HG02870 (cell line): ENCODE measurements around the gene SORBS1.
"Not testable (repeated sequence)": the region's sequence is repeated elsewhere in the genome, so short reads cannot be mapped to it uniquely, and the experiment has no call there.

Source experiments
- ATAC-seq: cut with Tn5 transposase; IDR thresholded peaks from one replicate; pipeline ENCODE4 v1.9.1; 2021; ENCODE audit warnings: mild to moderate bottlenecking, moderate library complexity; ENCODE audit not compliant: unreplicated experiment

Gene SORBS1

DNA sequence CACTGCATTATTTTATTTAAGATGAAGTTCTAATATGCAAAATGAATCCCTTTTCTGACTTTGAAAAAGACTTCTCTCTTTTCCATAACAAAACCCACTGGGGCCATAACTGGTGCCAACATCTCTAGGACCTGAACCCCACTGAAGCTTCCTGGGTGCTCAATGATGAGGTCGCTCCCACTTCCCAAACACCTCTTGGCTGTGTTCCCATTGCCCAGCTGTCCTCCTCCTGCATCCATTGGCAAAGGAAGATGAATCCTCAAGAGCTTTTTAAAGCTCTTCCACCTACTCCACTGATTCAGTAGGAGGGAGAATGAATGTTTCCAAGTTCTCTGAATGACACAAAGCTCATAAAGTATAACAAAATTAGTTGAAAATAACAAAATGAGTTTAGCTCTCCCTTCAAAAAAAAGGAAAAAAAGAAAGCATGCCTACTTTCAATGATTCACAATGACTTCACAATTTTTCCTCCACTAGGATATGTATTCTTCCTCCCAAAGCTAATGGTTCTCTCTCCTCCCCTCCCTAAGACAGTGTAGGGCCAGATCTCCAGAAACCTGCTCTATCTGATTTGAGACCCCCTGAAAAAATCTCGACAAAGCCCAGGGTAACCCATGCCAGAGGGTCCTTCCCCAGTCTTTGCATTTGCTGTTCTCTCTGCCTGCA, 64.8 kb downstream of the SORBS1 start:
- no peak for ATAC-seq

DNA sequence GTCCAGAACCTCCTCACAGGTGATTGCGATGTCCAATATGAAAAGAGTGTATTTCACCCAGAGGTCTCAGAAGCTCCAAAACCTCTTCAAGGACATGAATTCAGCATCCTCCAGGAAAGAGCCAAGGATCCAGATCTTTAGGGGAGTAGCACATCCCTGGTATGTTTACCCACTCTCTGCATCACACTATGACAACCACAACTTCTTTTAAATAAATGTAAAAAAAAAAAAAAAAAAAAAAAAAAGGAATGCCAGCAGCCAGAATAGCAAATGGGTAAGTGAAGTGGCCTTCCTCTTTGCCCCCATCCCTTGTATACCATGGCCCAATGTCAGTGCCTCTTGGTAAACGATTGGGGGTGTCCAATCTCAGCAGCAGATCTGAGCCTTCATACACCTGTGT, 67.3 kb downstream of the SORBS1 start:
- no peak for ATAC-seq

DNA sequence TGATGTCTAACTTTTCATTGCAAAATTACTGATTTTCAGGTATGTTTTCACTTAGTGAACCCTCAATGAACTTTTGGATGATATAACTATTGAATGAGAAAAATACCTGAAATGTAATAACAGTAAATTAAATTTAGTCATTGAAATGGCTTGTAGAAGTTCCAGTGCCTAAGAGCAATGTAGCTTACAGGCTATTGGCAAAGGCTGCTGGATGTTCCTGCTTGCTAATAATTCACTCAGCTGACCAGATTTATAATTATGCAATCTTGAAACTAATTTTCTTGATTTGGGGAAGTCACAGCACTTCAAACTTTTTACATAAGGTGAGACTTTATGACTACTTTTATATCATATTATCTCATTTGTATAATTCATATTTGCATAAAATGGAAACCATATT, 73.2 kb downstream of the SORBS1 start:
- ATAC-seq = no peak

DNA sequence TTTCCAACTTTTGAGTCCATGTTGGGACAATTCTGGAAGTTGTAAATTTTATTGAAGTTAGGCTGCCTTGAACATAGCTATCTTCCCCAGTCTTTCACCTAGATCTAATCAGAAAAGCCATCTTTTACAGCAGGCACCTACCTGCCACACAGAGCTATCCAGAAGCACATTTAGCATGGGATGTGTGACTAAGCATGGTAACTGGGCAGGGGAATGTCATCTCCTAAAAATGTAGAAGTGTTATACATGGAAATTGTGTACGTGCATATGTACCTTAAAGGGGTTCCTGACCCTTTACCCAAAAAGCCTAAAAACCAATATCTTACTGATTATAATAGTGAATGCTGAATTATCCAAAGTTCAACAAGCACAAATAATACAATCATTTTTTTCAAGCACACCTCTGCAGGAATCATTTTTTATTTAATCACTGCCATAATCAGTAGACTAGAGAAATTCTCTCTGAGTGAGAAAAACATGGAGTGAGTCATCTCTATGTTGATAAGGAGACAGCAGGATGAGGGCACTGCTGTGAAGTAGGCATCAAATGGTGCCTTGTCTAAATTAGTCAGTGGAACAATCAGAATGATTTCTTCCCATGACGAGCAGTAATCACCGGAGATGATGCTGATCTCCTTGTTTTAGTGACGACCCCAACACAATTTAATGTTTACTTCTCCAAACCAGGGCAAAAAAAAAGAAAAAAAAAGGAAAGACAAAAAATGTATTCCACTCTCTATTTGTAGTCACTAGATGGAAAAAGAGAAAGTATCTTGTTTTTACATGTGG, 75.9 kb downstream of the SORBS1 start:
- ATAC-seq = no peak

DNA sequence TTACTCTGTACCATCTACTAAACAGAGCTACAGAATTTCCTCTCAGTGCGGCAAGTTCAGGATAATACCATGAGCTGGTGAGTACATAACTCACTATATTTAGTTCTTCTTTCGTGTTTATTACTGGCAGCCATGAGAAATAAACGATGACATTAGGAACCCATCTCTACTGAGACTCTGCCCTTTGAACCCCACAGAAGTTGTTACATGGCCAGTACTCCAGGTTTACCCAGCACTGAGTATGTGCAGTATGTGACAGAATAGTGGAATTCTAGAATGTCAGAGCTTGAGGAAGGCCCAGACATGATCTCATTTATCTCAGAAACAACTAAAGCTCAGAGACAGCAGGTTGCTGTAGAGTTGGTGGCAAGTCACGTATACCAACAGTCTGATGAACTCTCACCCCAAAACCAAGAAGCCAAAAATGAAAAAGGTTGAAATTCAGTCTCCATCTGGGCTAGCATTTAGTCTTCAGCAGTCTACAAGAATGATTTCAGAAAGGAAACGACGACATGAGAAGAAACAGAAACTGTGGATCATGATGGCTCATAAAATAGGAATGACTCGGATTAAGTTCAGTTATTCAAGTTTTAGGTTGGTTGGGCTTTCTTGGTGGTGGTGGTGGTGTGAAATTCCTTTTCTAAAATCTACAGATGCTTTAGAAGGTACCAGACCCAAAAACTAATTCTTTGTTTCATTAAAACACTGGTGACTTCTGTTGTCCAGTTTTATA, 78.5 kb downstream of the SORBS1 start:
- ATAC-seq = no peak

DNA sequence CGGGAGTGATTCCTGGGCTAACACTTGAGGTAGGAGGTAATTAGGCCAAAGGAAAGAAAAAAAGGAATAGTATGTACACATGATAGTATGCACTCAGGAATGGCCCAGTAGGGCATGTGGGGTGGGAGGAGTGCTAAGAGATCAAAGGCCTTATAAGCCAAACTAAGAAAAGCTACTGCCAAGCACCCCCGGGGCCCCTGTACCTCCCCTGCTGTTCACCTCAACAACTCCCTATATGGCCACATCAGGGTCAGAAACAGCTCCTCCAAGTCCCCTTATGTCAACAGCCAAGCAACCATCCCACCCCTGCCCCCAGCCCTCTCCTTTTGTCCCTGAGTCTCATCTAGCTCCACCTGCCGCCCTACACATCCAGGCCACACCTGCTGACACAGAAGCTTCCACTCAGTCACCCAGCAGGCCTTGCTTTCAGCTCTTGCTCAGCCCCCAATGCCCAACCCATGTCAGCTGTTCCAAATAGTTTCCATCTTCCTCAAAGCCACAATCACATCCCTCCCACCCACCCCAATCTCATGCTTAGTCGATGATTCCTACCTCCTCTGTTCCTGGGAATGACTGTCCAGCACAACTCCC, 80.2 kb downstream of the SORBS1 start:
- ATAC-seq = no peak

DNA sequence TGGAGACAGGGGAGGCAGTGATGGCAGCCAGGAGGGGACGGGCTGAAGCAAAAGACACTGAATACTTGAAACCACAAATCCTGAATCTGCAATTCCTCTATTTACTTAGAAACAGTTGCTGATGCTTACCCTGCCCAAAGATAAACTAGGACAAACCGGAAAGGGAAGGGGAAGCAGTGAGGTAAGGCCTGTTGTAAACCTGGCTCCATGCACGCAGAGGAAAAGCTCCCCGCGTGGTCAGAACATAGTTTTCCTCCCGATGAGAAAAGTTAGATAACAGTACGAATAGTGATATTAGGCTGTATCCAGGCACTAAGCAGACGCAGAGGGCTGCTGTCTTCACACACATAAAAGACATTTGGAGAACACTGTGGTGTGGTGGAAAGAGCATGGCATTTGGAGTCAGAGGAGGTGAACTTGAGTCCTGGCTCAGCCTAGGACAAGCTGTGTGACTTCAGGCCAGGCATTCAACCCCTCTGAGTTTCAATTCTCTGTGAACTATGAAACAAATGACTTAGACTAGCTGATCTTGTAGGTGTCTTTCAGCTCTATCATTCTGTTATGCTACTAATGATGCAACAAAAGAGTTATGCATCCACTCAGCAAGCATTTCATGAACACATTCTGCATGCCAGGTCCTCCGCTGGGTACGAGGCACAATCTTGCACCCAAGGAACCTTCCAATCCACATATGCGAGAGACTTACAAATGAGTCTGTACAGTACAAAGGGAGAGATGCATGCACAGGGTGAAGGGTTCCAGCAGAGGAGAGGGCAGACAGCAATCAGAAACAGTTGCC, 80.9 kb downstream of the SORBS1 start:
- ATAC-seq = no peak

DNA sequence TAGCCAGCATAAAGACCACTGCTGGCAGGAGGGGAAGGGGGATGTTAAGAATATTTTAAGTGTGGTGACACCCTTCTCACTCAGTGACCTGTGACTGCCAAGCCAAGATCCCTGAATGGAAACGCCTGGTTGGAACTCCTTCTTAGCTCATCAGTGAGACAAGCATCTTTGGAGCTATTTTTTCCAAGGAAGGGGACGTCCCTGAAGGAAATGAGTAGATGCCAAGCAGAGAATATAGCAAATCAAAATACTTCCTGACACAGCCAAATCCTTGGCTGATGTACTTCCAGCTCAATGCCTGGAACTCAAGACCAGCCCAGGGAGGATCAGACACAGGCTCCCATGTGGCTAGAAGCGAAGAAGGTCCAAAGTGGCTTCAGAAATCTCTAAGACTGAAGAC, 82.2 kb downstream of the SORBS1 start:
- ATAC-seq = no peak

DNA sequence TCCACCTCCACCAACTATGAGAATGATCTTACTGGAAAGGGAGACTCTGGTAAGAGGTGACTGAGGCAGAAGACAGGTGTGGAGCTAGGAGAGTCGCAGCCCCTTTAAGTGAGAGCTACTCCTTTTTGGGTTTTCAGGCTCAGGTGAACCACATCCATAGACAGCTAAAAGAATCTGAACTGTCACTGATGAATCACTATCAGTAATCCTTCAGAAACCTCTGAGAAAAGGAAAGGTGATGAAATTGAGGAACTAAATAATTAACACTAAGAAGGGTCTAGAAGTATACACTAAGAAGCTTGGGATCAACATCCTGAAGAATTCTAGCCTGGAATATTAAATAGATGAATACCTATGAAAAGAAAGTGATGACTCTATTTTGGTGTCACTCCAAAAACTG, 83.0 kb downstream of the SORBS1 start:
- no peak for ATAC-seq

DNA sequence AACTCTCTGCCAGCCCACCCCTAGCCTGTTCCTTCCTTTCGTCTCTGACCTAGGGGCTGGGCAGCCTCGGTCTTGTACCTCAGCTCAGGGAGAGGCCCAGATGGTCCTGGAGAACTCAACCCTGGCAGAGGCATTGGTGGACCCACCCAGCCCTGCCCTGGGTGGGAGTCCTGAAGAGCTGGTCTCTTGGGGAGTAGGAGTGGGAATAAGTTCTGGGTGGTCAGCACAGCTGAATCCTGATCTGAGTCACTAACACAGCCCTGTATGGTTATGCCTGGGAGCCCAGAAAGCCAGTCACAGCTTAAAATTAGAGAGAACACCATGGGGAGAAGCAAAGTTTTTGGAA, 84.0 kb downstream of the SORBS1 start:
- peak; percentile 53 for ATAC-seq

DNA sequence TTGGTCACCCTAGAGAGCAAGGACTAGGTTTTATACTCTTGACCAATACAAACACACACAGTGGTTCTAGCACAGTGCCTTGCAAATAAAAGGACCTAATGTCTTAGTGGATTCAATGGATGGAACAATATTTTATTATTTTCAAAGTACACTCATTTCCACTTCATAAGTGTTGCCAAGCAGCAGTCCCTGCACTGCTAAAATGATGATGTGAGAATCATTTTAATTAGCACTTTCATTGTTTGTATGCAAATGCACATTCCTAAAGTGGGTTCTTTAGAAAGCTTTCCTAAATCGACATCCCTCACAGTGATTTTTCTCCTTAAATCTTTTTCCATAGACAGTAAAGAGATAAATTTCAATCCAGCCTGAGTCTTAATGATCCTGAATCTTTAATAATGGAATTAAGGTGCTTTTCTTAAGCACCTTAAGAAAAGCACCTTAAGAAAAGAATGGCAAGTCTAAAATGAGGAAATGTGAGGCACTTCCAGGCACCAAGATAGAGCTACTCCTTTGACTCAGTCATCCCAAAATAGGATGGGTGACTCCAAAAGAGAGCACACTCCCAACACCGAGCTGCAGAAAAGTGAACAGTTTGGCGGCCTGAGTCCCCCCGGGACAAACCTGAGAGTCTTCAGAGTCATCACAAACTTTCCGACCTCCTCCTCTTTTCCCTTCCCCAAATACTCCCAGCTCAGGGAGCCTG, 84.5 kb downstream of the SORBS1 start:
- ATAC-seq = peak; percentile 39

DNA sequence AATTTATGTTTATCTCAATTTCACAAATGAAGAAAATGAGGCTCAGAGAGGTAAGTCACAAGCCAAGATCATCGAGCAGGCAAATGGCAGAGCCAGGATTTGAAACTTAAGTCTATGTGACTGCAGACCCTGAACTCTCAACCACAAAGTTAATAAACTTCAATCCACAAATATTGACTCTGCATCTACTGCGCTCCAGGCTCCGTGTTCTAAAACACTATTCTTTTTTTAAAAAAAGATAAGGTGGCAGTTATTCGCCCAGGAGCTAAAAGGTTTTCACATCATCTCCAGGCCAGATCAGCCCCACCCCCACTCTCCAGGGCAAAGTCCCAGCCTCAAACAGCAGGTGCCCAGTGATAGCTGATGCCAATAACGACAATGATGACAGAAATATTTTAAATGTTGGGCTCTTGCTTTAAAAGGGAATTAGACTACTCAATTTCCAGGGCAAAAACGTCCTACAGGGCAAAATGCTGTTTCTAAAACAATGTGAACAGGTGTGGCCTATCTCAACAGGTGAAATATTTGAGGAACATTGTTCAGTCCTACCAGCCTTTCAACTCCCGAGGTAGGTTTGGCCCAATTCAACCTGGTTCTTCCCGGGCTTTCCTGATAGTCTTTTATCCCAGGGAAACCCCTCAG, 85.2 kb downstream of the SORBS1 start:
- ATAC-seq = no peak

DNA sequence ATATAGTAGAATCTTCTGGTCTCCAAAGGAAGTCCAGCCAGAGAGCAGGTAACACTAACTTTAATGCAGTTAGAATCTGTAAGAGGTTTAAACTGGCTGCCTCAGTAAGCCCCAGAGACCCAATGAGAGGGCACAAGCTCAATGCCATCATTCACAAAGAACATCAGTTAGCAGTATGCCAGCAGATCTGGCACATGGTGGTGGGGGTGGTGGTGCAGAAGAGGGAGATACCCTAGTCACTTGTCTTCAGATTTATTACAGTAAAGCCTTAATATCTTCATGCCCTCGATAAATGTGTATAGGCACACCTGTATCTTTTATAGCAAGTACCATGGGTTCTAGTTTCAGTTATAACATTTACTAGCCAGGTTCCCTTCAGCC, 86.2 kb downstream of the SORBS1 start:
- no peak for ATAC-seq

DNA sequence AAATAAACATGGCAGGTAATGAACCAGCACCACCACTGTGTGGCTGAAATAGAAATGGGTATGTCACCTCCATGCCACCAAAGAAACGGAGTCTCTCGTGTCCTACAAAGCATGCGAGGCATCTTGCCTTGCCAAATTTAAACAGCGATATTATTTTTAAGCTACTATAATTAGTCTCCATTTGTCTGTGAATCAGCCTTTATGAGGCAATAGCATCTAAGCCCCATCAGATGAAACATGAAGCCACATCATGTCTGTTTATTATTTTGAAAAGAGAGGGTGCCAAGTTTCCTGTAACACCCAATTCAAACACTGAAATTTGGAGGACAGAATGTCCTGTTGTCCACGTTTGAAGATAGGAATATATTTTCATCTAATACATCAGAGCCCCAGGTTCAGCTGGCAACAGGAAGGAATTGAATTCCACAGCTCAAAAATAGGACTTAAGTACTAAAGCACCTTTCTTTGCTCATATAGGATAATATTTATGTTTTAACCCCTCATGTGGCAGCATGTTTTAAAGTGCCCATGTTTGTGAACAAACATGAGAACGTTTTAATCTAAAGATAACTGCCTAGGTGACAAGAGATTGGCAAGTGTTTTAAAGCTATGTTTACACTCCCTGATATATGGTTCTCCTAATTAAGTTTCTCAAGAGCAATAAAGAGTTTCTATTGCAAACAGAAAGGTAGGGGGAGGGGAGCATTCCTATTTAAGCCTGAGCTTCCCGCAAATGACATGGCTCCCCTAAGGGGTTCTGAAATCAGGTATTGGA, 86.8 kb downstream of the SORBS1 start:
- ATAC-seq = no peak

DNA sequence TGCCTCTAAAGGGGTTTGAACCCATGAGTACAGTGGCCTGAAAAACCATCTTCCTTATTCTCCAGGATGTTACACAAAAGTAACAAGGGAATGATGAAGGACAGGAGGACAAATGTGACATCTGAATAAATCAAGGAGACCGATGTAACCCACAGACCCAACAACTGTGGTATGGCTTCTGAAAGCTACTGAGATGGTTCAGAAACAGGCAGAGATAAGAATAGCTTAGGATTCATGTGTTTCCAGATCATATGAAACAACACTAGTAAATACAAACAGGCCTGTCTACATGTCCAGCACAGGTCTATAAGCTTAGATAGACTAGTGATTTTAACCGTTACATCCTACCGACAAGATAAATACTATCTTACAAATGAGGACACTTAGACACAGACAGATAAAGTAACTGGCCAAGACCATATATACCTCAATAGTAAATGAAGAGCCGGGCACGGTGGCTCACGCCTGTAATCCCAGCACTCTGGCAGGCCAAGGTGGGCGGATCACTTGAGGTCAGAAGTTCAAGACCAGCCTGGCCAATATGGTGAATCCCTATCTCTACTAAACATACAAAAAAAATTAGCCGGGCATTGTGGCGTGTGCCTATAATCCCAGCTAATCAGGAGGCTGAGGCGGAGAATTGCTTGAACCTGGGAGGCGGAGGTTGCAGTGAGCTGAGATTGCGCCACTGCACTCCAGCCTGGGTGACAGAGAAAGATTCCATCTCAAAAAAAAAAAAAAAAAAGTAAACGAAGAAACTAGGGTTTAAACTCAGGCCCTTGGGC, 88.7 kb downstream of the SORBS1 start:
- ATAC-seq = no peak

DNA sequence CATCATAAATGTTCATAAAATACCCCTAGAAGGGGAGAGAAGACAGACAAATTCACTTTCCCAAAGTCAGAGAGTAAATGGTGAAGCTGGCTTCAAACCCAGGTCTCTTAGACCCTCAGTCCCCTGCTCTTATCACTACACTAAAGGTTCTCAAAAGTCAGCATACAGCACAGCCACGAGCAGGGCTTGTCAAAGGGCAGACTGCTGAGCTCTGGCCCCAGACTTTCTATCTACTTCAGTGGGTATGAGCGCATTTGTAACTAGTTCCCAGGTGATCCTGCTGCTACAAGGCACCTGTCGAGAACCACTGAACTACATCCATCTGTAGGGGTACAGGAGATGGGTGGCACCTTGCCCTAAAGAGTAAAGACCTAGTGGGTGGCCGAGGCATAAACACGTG, 91.5 kb downstream of the SORBS1 start:
- no peak for ATAC-seq

DNA sequence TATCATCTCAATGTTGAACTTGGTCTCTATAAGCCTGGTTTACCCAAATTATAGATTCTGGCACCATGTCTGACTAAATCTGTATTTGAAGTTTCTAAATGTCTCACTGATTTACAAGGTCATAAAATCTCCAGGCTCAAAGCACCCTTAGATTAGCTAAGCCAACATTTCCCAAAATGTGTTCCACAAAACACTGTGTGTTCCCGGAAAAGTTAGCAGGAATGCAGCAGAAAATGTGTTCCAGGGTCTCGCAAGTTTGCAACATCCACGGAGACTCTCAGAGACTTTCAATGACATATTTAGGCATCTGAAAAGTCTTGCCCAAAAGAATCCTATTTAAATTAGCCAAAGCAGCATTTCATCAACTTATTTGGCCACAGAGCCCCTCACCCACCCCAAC, 91.9 kb downstream of the SORBS1 start:
- ATAC-seq = no peak

DNA sequence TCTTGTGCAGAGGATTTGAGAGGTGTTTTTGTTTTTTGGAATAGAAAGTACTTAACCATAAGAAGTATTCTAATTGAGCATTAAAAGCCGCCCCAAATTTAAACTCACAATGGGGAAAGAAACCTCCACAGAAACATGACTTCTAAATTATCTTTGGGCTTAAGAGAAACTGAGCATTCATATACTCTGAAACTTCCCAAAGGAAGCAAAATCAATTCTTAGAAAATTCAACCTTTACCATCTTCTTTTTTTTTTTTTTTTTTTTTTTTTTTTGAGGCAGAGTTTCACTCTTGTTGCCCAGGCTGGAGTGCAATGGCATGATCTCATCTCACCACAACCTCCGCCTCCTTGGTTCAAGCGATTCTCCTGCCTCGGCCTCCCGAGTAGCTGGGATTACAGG, 93.5 kb downstream of the SORBS1 start:
- not testable (repeated sequence) for ATAC-seq
